ENCODE measurements around the gene ONECUT3.
"Not testable (repeated sequence)": the region's sequence is repeated elsewhere in the genome, so short reads cannot be mapped to it uniquely, and the experiment has no call there.

ONECUT3 gene

DNA sequence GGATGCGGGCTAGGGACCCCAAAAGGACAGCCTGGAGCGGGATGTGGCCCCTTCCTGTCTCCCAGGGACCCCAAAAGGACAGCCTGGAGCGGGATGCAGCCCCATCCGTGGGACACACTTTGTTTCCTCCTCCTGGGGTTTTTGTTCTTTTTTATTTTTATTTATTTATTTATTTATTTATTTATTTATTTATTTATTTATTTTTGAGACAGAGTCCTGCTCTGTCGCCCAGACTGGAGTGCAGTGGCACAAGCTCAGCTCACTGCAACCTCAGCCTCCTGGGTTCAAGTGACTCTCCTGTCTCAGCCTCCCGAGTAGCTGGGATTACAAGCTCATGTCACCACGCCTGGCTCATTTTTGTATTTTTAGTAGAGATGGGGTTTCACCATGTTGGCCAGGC is 44.0 kb downstream of the ONECUT3 start:
- H3K27me3 ChIP-seq (ENCODE audit: insufficient read depth, low read length); H2BK5ac ChIP-seq (ENCODE audit: low read depth, low read length, poor library complexity); H2BK120ac ChIP-seq (ENCODE audit: insufficient read depth, low read length, poor library complexity); H4K91ac ChIP-seq (ENCODE audit: low read depth, low read length); H3K14ac ChIP-seq (ENCODE audit: low read length); H4K12ac ChIP-seq (ENCODE audit: low read depth, low read length); H3K4me3 ChIP-seq (ENCODE audit: low read depth, low read length); H3K23ac ChIP-seq (ENCODE audit: low read length); H3K18ac ChIP-seq (ENCODE audit: low read length); H3K79me1 ChIP-seq (ENCODE audit: low read length); H3K9ac ChIP-seq (ENCODE audit: low read length); H4K8ac ChIP-seq (ENCODE audit: low read depth, low read length); DNase-seq; H2AFZ ChIP-seq (ENCODE audit: insufficient read depth, low read length, poor library complexity); H3K4ac ChIP-seq (ENCODE audit: low read depth, low read length); H3K27ac ChIP-seq (ENCODE audit: low read depth, low read length); H3K36me3 ChIP-seq (ENCODE audit: control insufficient read depth in 1 of 2, insufficient read depth in 2 of 2, low read length in 2 of 2); H3K9me3 ChIP-seq (ENCODE audit: insufficient read depth, low read depth, low read length); H2BK12ac ChIP-seq (ENCODE audit: low read length); H3K4me2 ChIP-seq (ENCODE audit: low read length); H3K79me2 ChIP-seq (ENCODE audit: control insufficient read depth, insufficient read depth, low read length, poor library complexity); H3K4me1 ChIP-seq (ENCODE audit: control insufficient read depth in 1 of 2, insufficient read depth in 2 of 2, low read length in 2 of 2); H2AK5ac ChIP-seq (ENCODE audit: low read length): not testable (repeated sequence)
- no CpG with 5 or more reads among the region's 7 CpGs for WGBS (ENCODE audit: extremely low coverage, insufficient coverage, insufficient read length)

GRCh38 chr19:1799695-1800342 is 46.5 kb downstream of the ONECUT3 start:
- Histone ChIP-seq H3K9me3 (ENCODE audit: insufficient read depth, low read depth, low read length) (peaks cover 3% of the 10 kb centered on the region), H4K12ac (ENCODE audit: low read depth, low read length) (no peak overlapping the region), H3K4me3 (ENCODE audit: low read depth, low read length) (no peak overlapping the region), H3K18ac (ENCODE audit: low read length) (no peak overlapping the region), H4K8ac (ENCODE audit: low read depth, low read length) (no peak overlapping the region), H3K4ac (ENCODE audit: low read depth, low read length) (no peak overlapping the region), H2AFZ (ENCODE audit: insufficient read depth, low read length, poor library complexity) (no peak overlapping the region), H3K23ac (ENCODE audit: low read length) (no peak overlapping the region), H2AK5ac (ENCODE audit: low read length) (no peak overlapping the region), H3K4me1 (ENCODE audit: control insufficient read depth in 1 of 2, insufficient read depth in 2 of 2, low read length in 2 of 2) (no peaks in the 10 kb centered on the region), H4K91ac (ENCODE audit: low read depth, low read length) (no peak overlapping the region), H3K27ac (ENCODE audit: low read depth, low read length) (no peak overlapping the region), H3K79me2 (ENCODE audit: control insufficient read depth, insufficient read depth, low read length, poor library complexity) (no peaks in the 10 kb centered on the region), H3K9ac (ENCODE audit: low read length) (no peak overlapping the region), H2BK120ac (ENCODE audit: insufficient read depth, low read length, poor library complexity) (no peak overlapping the region), H3K79me1 (ENCODE audit: low read length) (no peaks in the 10 kb centered on the region), H3K36me3 (ENCODE audit: control insufficient read depth in 1 of 2, insufficient read depth in 2 of 2, low read length in 2 of 2) (no peaks in the 10 kb centered on the region), H3K27me3 (ENCODE audit: insufficient read depth, low read length) (no peaks in the 10 kb centered on the region), H2BK12ac (ENCODE audit: low read length) (no peak overlapping the region), H3K4me2 (ENCODE audit: low read length) (no peak overlapping the region), H3K14ac (ENCODE audit: low read length) (no peak overlapping the region), H2BK5ac (ENCODE audit: low read depth, low read length, poor library complexity) (no peak overlapping the region)
- no CpG with 5 or more reads among the region's 36 CpGs for WGBS (ENCODE audit: extremely low coverage, insufficient coverage, insufficient read length)
- no peak for DNase-seq

GRCh38 chr19:1804858-1805257 is 51.6 kb downstream of the ONECUT3 start:
- no peak overlapping the region for H3K23ac ChIP-seq (ENCODE audit: low read length)
- no CpG with 5 or more reads among the region's 6 CpGs for WGBS (ENCODE audit: extremely low coverage, insufficient coverage, insufficient read length)

GRCh38 chr19:1805401-1806183 is 52.3 kb downstream of the ONECUT3 start:
- H4K12ac ChIP-seq (ENCODE audit: low read depth, low read length), result no peak overlapping the region

More at GRCh38 chr19:1804858-1805257, 51.6 kb downstream of the ONECUT3 start:
- no peak overlapping the region for H3K4me3 ChIP-seq (ENCODE audit: low read depth, low read length)
- H3K27me3 ChIP-seq (ENCODE audit: insufficient read depth, low read length), result no peaks in the 10 kb centered on the region
- H3K79me1 ChIP-seq (ENCODE audit: low read length), result no peaks in the 10 kb centered on the region
- peaks cover 2% of the 10 kb centered on the region for H3K9me3 ChIP-seq (ENCODE audit: insufficient read depth, low read depth, low read length)
- H4K91ac ChIP-seq (ENCODE audit: low read depth, low read length), result no peak overlapping the region
- H2BK5ac ChIP-seq (ENCODE audit: low read depth, low read length, poor library complexity), result no peak overlapping the region
- no peak overlapping the region for H2BK120ac ChIP-seq (ENCODE audit: insufficient read depth, low read length, poor library complexity)
- H3K36me3 ChIP-seq (ENCODE audit: control insufficient read depth in 1 of 2, insufficient read depth in 2 of 2, low read length in 2 of 2), result no peaks in the 10 kb centered on the region
- H3K14ac ChIP-seq (ENCODE audit: low read length), result no peak overlapping the region
- no peak overlapping the region for H4K12ac ChIP-seq (ENCODE audit: low read depth, low read length)
- no peak overlapping the region for H2AK5ac ChIP-seq (ENCODE audit: low read length)
- no peak overlapping the region for H2BK12ac ChIP-seq (ENCODE audit: low read length)
- H3K4me1 ChIP-seq (ENCODE audit: control insufficient read depth in 1 of 2, insufficient read depth in 2 of 2, low read length in 2 of 2), result no peaks in the 10 kb centered on the region
- no peak overlapping the region for H3K9ac ChIP-seq (ENCODE audit: low read length)
- no peak overlapping the region for H3K27ac ChIP-seq (ENCODE audit: low read depth, low read length)
- no peak overlapping the region for H2AFZ ChIP-seq (ENCODE audit: insufficient read depth, low read length, poor library complexity)
- no peak overlapping the region for H3K4me2 ChIP-seq (ENCODE audit: low read length)
- H4K8ac ChIP-seq (ENCODE audit: low read depth, low read length), result no peak overlapping the region
- DNase-seq, result no peak
- no peaks in the 10 kb centered on the region for H3K79me2 ChIP-seq (ENCODE audit: control insufficient read depth, insufficient read depth, low read length, poor library complexity)
- no peak overlapping the region for H3K18ac ChIP-seq (ENCODE audit: low read length)
- no peak overlapping the region for H3K4ac ChIP-seq (ENCODE audit: low read depth, low read length)

More at GRCh38 chr19:1805401-1806183, 52.3 kb downstream of the ONECUT3 start:
- H2BK120ac ChIP-seq (ENCODE audit: insufficient read depth, low read length, poor library complexity), result no peak overlapping the region
- H3K9me3 ChIP-seq (ENCODE audit: insufficient read depth, low read depth, low read length), result no peaks in the 10 kb centered on the region
- H3K79me1 ChIP-seq (ENCODE audit: low read length), result no peaks in the 10 kb centered on the region
- H2BK12ac ChIP-seq (ENCODE audit: low read length), result no peak overlapping the region
- no peak overlapping the region for H4K8ac ChIP-seq (ENCODE audit: low read depth, low read length)
- no peaks in the 10 kb centered on the region for H3K79me2 ChIP-seq (ENCODE audit: control insufficient read depth, insufficient read depth, low read length, poor library complexity)
- no peak overlapping the region for H4K91ac ChIP-seq (ENCODE audit: low read depth, low read length)
- no peak overlapping the region for H3K18ac ChIP-seq (ENCODE audit: low read length)
- H3K27me3 ChIP-seq (ENCODE audit: insufficient read depth, low read length), result no peaks in the 10 kb centered on the region
- no peak overlapping the region for H3K4me3 ChIP-seq (ENCODE audit: low read depth, low read length)
- no peak overlapping the region for H3K14ac ChIP-seq (ENCODE audit: low read length)
- H3K36me3 ChIP-seq (ENCODE audit: control insufficient read depth in 1 of 2, insufficient read depth in 2 of 2, low read length in 2 of 2), result no peaks in the 10 kb centered on the region
- no peak overlapping the region for H3K27ac ChIP-seq (ENCODE audit: low read depth, low read length)
- no peak overlapping the region for H2AK5ac ChIP-seq (ENCODE audit: low read length)
- no peaks in the 10 kb centered on the region for H3K4me1 ChIP-seq (ENCODE audit: control insufficient read depth in 1 of 2, insufficient read depth in 2 of 2, low read length in 2 of 2)
- H2AFZ ChIP-seq (ENCODE audit: insufficient read depth, low read length, poor library complexity), result no peak overlapping the region
- no peak overlapping the region for H3K9ac ChIP-seq (ENCODE audit: low read length)
- H3K23ac ChIP-seq (ENCODE audit: low read length), result no peak overlapping the region
- DNase-seq, result no peak
- no peak overlapping the region for H3K4ac ChIP-seq (ENCODE audit: low read depth, low read length)
- H3K4me2 ChIP-seq (ENCODE audit: low read length), result no peak overlapping the region
- no peak overlapping the region for H2BK5ac ChIP-seq (ENCODE audit: low read depth, low read length, poor library complexity)
- WGBS (ENCODE audit: extremely low coverage, insufficient coverage, insufficient read length), result no CpG with 5 or more reads among the region's 24 CpGs

Data from trophoblast cell (in vitro differentiated cells and primary cell).